CD14-positive monocyte (primary cell): ENCODE measurements around the gene HOXA5. TPM values are rescaled to one million over a fixed set of nuclear protein-coding genes. Genes with fewer than 3 reads are reported as not detected.

Experiments
- DNase-seq, 3 donors: peaks; one replicate each; pipeline ENCODE4 v3.0.0-alpha.2; 2011 to 2022
- H2AFZ ChIP-seq: 2 replicates; pipeline ENCODE4 v1.6.0; 2012; ENCODE audit warnings: mild to moderate bottlenecking, low read depth, low read length, inconsistent platforms; ENCODE audit not compliant: insufficient read depth, poor library complexity, severe bottlenecking
- H3K27ac ChIP-seq, 2 donors: 1 replicate in 1 of 2; 2 replicates in 1 of 2; pipeline ENCODE4 v1.5.1; 2012 to 2013; ENCODE audit warnings: low read length in 2 of 2, control low read depth in 1 of 2, inconsistent platforms in 1 of 2, low read depth in 1 of 2, mild to moderate bottlenecking in 1 of 2
- H3K27me3 ChIP-seq, 2 donors: one replicate each; pipeline versions ENCODE4 v1.6.0 to v1.6.1; 2011 to 2013; ENCODE audit warnings: low read length in 2 of 2; ENCODE audit not compliant: control insufficient read depth in 2 of 2, insufficient read depth in 2 of 2
- H3K36me3 ChIP-seq, 2 donors: replicated peaks in 1 of 2; 1 replicate in 1 of 2; 2 replicates in 1 of 2; pipeline versions ENCODE4 v1.5.1 to v1.6.1; 2012 to 2013; ENCODE audit warnings: low read length in 2 of 2, control low read depth in 1 of 2, inconsistent platforms in 1 of 2, mild to moderate bottlenecking in 1 of 2; ENCODE audit not compliant: insufficient read depth in 2 of 2, control insufficient read depth in 1 of 2
- H3K4me1 ChIP-seq, 2 donors: 1 replicate in 1 of 2; 2 replicates in 1 of 2; pipeline versions ENCODE4 v1.5.1 to v1.6.1; 2012 to 2013; ENCODE audit warnings: low read length in 2 of 2, control low read depth in 1 of 2, inconsistent platforms in 1 of 2, mild to moderate bottlenecking in 1 of 2, moderate library complexity in 1 of 2; ENCODE audit not compliant: insufficient read depth in 2 of 2, control insufficient read depth in 1 of 2
- H3K4me2 ChIP-seq: replicated peaks from 2 replicates; pipeline ENCODE3; 2012; ENCODE audit warnings: low read length, moderate library complexity, mild to moderate bottlenecking; ENCODE audit not compliant: poor library complexity, severe bottlenecking; ENCODE audit errors: extremely low read depth
- H3K4me3 ChIP-seq, 3 experiments: fragments of 200-600 bp in 1 of 3; sonication (generic) in 1 of 3; replicated peaks in 1 of 3; 1 replicate in 2 of 3; 2 replicates in 1 of 3; pipeline ENCODE4 v1.5.1; 2011 to 2013; ENCODE audit warnings: low read length in 3 of 3, mild to moderate bottlenecking in 3 of 3, control low read depth in 2 of 3, low read depth in 2 of 3, inconsistent platforms in 1 of 3, moderate library complexity in 1 of 3
- H3K79me2 ChIP-seq: 2 replicates; pipeline ENCODE4 v1.6.0; 2012; ENCODE audit warnings: mild to moderate bottlenecking, control low read depth, inconsistent platforms, low read length, moderate library complexity; ENCODE audit not compliant: insufficient read depth
- H3K9ac ChIP-seq: 2 replicates; pipeline ENCODE4 v1.6.0; 2017; ENCODE audit warnings: low read length, mild to moderate bottlenecking; ENCODE audit not compliant: insufficient read depth, poor library complexity, severe bottlenecking
- H3K9me3 ChIP-seq, 2 donors: replicated peaks in 1 of 2; 1 replicate in 1 of 2; 2 replicates in 1 of 2; pipeline versions ENCODE4 v1.5.1 to v1.6.1; 2012 to 2013; ENCODE audit warnings: low read length in 2 of 2, control low read depth in 1 of 2; ENCODE audit not compliant: control insufficient read depth in 1 of 2, insufficient read depth in 1 of 2
- H4K20me1 ChIP-seq: 2 replicates; pipeline ENCODE4 v1.6.0; 2012; ENCODE audit warnings: mild to moderate bottlenecking, low read length, control low read depth, moderate library complexity; ENCODE audit not compliant: insufficient read depth
- H3K27ac Mint-ChIP-seq, 7 donors: one replicate each; pipeline ENCODE4 v1.8.0; 2020; ENCODE audit warnings: mild to moderate bottlenecking in 7 of 7, mixed read lengths in 7 of 7, moderate library complexity in 6 of 7, inconsistent platforms in 2 of 7
- H3K27me3 Mint-ChIP-seq, 3 donors: one replicate each; pipeline ENCODE4 v1.8.0; 2021 to 2022; ENCODE audit warnings: low read depth in 3 of 3, mild to moderate bottlenecking in 3 of 3, mixed read lengths in 3 of 3, moderate library complexity in 3 of 3, inconsistent platforms in 1 of 3
- H3K36me3 Mint-ChIP-seq, 2 donors: one replicate each; pipeline ENCODE4 v1.8.0; 2020; ENCODE audit warnings: mixed read lengths in 2 of 2, inconsistent platforms in 1 of 2, mild to moderate bottlenecking in 1 of 2
- H3K4me1 Mint-ChIP-seq: one replicate; pipeline ENCODE4 v1.8.0; 2020; ENCODE audit warnings: mild to moderate bottlenecking, mixed read lengths
- H3K4me3 Mint-ChIP-seq, 2 donors: one replicate each; pipeline ENCODE4 v1.8.0; 2020; ENCODE audit warnings: mild to moderate bottlenecking in 2 of 2, mixed read lengths in 2 of 2, moderate library complexity in 1 of 2
- H3K9me3 Mint-ChIP-seq, 7 donors: one replicate each; pipeline ENCODE4 v1.8.0; 2020 to 2022; ENCODE audit warnings: mixed read lengths in 7 of 7, mild to moderate bottlenecking in 6 of 7, moderate library complexity in 6 of 7, inconsistent platforms in 2 of 7
- WGBS: methylation state at CpG from one replicate; pipeline ENCODE4 v1.1.5; 2013; ENCODE audit warnings: missing lambda C conversion rate; ENCODE audit not compliant: insufficient coverage; 5-methylcytosine and 5-hydroxymethylcytosine counted together
- intact Hi-C, 2 donors: fragments of 100-400 bp; cut with micrococcal nuclease; formaldehyde crosslinking; loops; one replicate each; pipeline versions ENCODE4 v1.15.0 to v1.15.1; 2023
- polyA plus RNA-seq, 3 donors: library from polyadenylated mRNA; depleted of rRNA in 1 of 3; unstranded in 2 of 3; stranded (reverse) in 1 of 3; fragments of 300-500 nt in 2 of 3; fragments of >200 nt in 1 of 3; fragmentation: Illumina TruSeq in 2 of 3; gene quantifications; 1 replicate in 2 of 3; 2 replicates in 1 of 3; pipeline ENCODE4 v1.2.3, GENCODE V29; 2012 to 2021
- TF ChIP-seq, protein P1 (sequence below): fragments of 200-600 bp; IDR thresholded peaks from one replicate; pipeline ENCODE4 v1.8.0; 2022; ENCODE audit warnings: antibody characterized with exemption, mild to moderate bottlenecking

Gene HOXA5
- polyA plus RNA-seq, 3 donors = 0.85 to 3.0 (median 1.8) TPM

DNA sequence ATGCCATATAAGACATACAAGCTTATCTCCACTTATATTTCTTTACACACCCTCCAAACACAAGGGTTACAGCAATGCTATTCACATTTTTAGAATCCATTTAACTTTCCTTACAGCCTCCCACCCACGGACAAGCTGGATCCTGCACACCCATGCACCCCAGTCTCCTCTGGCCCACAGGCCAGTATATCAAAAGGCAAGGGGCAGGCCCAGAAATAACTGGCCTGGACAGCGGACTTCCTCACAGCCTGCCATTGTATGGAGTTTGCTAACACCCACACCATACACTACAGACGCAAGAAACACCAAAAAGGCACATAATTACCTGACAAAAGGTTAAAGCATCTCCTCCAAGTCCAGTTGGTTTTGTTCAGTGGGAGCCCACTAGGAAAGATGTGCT, 24.9 kb downstream of the HOXA5 start:
- Histone ChIP-seq H3K4me3 (no peak overlapping the region), H4K20me1 (no peaks in the 10 kb centered on the region), H3K27ac (no peak overlapping the region), H3K4me2 (no peak overlapping the region), H3K9me3 (no peaks in the 10 kb centered on the region), H3K36me3 (no peaks in the 10 kb centered on the region), H3K9ac (no peak overlapping the region), H3K4me1 (no peaks in the 10 kb centered on the region), H2AFZ (no peak overlapping the region), H3K27me3 (no peaks in the 10 kb centered on the region), H3K79me2 (no peaks in the 10 kb centered on the region)
- no peak overlapping the region for H3K27ac Mint-ChIP-seq
- H3K4me3 Mint-ChIP-seq = no peak overlapping the region
- no peak for DNase-seq
- peaks cover 2 to 5% (median 2%) of the 10 kb centered on the region in 3 donors for H3K27me3 Mint-ChIP-seq
- H3K36me3 Mint-ChIP-seq = no peaks in the 10 kb centered on the region
- H3K9me3 Mint-ChIP-seq = peaks cover 0 to 6% (median 0%) of the 10 kb centered on the region in 7 donors
- H3K4me1 Mint-ChIP-seq = peaks cover 8% of the 10 kb centered on the region
- 94% methylated on average over 2 of the region's 3 CpGs for WGBS
- intact Hi-C loops = no loop called here
- TF ChIP-seq, protein P1, sequence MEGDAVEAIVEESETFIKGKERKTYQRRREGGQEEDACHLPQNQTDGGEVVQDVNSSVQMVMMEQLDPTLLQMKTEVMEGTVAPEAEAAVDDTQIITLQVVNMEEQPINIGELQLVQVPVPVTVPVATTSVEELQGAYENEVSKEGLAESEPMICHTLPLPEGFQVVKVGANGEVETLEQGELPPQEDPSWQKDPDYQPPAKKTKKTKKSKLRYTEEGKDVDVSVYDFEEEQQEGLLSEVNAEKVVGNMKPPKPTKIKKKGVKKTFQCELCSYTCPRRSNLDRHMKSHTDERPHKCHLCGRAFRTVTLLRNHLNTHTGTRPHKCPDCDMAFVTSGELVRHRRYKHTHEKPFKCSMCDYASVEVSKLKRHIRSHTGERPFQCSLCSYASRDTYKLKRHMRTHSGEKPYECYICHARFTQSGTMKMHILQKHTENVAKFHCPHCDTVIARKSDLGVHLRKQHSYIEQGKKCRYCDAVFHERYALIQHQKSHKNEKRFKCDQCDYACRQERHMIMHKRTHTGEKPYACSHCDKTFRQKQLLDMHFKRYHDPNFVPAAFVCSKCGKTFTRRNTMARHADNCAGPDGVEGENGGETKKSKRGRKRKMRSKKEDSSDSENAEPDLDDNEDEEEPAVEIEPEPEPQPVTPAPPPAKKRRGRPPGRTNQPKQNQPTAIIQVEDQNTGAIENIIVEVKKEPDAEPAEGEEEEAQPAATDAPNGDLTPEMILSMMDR = no peak

DNA sequence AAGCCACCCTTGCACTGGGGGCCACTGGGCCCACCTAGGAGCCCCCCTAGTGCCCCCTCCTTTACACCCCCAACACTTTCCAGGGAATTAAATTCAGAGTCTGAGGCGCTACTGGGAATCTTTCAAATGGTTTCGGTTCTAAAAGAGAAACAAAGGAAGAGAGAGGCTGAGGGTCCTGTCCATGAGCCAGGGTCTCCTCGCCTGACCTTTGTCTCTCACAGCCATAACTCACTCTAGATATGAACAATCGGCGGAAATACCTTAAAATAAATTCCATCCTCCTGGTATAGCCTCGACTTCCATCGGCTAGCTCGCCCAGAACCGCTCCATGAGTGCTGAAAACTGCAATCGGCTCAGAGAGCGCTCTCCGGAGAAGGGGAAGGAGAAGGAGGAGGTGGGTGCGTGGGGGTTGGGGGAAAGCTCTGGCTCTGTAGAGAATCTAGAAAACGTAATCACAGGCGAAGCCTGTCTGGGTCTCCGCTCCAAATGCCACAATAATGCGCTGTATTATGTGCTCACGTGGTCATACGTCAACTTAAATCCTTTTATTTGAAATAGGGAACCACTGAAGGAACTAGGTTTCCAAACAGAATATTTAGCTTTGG, 25.5 kb downstream of the HOXA5 start:
- H3K27ac ChIP-seq = no peak overlapping the region
- peaks cover 2 to 5% (median 3%) of the 10 kb centered on the region in 3 donors for H3K27me3 Mint-ChIP-seq

More for the DNA sequence above, 25.5 kb downstream of the HOXA5 start:
- H3K9me3 Mint-ChIP-seq = peaks cover 0 to 6% (median 0%) of the 10 kb centered on the region in 7 donors
- Histone ChIP-seq H3K9ac (no peak overlapping the region), H3K36me3 (no peaks in the 10 kb centered on the region), H3K4me2 (no peak overlapping the region), H3K79me2 (no peaks in the 10 kb centered on the region), H3K4me1 (no peaks in the 10 kb centered on the region), H3K4me3 (no peak overlapping the region), H4K20me1 (no peaks in the 10 kb centered on the region), H3K27me3 (no peaks in the 10 kb centered on the region), H2AFZ (no peak overlapping the region), H3K9me3 (no peaks in the 10 kb centered on the region)
- no peak overlapping the region for H3K4me3 Mint-ChIP-seq
- H3K27ac Mint-ChIP-seq = no peak overlapping the region
- peaks cover 5% of the 10 kb centered on the region for H3K4me1 Mint-ChIP-seq
- H3K36me3 Mint-ChIP-seq = no peaks in the 10 kb centered on the region
- DNase-seq = no peak
- WGBS = 89% methylated on average over 14 of the region's 19 CpGs
- intact Hi-C loops = no loop called here
- TF ChIP-seq, protein P1 = no peak
